HG03558 (cell line): ENCODE results near the gene LCP1.

Experiments used
- ATAC-seq: cut with Tn5 transposase; IDR thresholded peaks from one replicate; pipeline ENCODE4 v1.9.1; 2021; ENCODE audit warnings: moderate number of reproducible peaks; ENCODE audit not compliant: unreplicated experiment; ENCODE audit errors: extremely low read depth

Gene LCP1

GRCh38 chr13:46134494-46134893 is 47.5 kb downstream of the LCP1 start:
- ATAC-seq = no peak

DNA sequence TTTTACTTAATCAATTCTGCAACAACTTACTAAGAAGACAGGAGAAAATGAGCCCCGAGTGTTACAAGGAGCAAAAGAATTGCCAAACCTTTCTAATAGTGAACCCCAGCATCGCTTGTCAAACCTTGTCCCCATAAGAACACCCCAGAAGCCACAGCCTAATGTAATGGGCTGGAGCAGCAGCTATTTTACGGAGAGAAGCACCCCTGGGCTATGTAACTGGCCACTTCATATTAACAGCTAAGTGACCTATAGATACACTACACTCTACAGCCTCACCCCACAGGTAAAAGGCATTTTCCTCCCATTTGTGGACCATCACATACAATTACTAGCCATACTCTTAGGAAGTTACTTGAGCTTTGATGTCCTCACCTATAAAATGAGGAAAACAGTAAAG is 49.9 kb downstream of the LCP1 start:
- ATAC-seq = no peak

- no peak for ATAC-seq
These were observed 50.3 kb downstream of the LCP1 start for GRCh38 chr13:46131705-46132104.

DNA sequence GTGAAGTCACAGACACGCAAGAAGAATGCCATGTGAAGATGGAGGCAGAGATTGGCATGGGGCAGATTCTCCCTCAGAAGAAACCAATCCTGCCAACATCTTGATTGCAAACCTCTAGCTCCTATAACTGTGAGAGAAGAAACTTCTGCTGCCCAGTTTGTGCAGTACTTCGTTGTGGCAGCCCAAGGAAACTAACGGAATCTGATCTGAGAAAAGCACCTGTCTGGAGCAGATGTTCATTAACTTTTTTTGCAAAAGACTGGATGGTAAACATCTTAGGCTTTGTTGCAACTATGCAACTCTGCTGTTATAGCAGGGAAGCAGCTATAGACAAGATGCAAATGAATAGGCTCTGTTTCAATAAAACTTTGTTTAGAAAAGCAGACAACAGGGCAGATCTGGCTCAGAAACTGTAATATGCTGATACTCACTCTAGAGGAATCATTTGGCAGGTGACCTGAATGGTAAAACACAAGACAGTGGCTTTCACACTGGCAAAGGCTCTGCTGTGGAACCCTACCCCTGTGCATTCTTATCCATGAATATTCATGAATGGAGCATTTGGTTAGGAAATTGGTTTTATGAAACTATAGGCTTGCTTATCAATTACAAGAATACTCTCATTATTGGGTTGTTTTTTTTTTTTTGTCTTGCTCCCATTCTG is 51.9 kb downstream of the LCP1 start:
- ATAC-seq = no peak

DNA sequence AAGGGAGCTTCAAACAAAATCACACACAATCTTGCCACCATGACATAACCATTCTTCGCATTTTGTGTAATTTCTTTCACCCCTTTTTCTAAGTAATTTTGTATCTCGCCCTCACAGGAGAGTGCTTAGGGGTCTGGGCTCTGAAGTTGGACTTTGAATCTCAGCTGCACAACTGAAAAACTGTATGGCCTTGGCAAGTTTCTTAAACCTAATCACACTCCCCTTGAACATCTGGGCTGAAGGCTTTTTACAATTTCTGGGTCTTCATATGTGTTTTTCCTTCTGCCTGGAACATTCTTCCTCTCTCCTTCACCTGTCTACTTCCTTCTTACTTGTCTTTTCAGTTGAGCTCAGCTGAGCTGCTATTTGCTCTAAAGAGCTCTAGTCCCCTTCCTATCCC is 52.9 kb downstream of the LCP1 start:
- ATAC-seq = no peak

GRCh38 chr13:46127358-46128023 is 54.5 kb downstream of the LCP1 start:
- ATAC-seq = no peak

DNA sequence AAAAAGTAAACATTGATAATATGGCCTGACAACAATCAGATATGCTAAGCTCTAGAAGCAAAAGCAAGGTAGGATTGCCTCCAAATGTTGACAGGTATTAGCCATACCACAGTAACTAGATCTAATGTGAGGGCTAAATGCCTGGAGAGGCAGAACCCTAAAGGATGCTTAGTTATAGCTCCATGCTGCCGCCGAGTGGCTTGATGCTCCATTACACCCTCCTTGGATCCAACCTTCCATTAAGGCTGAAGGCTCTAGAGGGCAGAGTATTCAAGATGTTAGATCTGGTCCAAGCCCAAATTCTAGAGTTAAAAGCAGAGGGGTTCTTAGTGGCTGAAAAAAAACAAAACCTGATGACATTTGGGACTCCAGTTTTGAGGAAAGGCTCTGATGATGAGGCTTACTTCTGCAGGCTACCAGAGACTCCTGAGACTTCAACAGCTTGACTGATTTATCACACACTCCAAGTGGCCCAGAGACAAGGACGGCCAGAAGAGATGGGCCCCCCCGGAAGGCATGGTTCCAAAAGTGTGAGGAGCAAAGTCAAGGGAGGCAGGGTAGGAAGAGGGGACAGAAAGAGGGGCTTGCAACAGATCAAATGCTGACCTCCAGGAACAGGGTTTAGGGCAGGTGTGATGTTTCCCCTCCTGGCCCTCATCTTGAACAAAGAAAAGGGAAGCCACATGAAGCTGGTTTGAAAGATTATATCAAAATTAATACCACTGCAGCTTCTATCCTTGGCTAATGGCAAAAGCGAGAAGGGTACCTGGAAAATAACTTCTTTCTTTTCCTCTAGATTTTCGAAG is 55.2 kb downstream of the LCP1 start:
- ATAC-seq = peak; percentile 58

DNA sequence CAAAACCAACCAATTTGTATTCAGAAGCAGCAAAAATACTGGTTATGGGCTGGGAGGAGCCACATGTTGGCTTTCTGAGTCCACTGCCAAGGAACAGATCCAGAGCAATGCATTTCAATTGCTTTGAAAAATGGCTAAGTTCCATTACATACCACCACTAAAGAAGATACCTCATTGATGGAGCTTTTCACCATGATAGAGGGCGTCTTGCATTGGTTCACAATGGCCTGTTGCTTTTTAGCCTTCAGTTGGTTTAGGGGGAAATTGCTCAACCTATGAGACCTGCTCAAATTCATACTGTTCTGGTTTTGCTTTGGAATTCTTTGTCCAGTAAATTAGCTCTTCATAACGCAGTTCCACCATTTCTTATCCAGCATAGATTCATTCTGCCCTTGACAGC is 55.9 kb downstream of the LCP1 start:
- ATAC-seq = no peak

- no peak for ATAC-seq
These were observed 56.7 kb downstream of the LCP1 start for GRCh38 chr13:46124967-46125933.

DNA sequence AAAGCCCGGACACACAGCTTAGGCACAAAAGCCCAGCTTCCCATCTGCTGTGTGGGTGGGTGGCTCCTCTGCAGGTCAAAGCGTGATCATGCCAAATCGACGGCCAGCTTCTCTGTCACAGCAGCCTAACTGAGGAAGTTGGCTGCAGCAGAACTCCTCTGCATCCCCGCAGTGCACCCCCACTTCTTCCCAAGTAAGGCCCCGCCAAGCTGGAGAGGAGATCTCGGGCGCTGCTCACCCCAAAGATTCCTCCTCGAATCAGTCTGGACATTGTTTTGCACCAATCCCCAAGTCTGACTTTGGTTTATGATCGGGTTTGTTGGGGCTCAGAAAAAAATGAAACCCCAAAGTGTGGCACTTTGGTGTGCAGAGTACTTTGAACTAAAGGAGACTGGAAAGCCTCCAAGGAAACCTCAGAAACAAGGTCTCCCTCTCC is 57.4 kb downstream of the LCP1 start:
- ATAC-seq = no peak

DNA sequence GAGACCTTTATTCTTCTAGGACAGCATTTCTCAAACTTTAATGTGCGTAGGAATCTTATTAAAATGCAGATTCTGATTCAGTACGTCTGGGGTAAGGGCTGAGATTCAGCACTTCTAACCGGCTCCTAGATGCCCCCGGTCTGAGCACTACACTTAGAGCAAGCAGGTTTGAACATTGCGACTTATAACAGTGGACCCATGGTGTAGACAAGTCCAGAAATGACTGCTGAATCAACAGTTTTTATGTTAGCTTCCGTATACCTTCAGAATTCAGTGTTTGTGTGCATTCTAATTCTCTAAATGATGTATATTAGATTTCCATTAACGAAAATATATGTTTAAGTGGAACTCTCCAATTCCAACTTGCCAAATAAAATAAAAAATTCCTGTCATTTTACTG is 59.7 kb downstream of the LCP1 start:
- no peak for ATAC-seq

DNA sequence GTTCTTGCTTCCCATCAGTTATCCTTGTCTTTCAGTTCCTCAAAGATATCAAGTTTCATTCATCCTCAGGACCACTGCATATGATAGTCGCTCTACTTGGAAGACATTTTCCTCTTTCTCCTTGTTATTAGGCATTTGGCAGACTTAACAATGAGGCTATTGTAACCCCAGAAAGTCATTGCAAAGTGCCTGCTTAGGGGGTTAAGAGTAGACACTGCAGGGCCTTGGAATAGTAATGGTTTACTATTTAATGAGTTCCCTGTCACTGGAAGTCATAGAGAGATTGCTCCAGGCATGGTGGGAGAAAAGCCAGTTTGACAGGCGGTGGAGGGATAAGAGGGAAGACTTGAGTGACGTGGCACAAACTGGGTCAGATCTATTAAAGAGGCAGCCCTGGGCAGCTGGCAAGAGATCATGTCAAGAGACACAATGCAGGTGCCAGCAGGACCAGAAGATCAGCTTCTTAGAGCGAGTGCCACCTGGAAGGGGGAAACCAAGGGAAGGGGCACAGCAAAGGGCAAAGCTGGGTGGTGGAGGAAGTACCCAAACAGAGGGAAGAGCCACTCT is 60.3 kb downstream of the LCP1 start:
- no peak for ATAC-seq

GRCh38 chr13:46121033-46121432 is 60.9 kb downstream of the LCP1 start:
- no peak for ATAC-seq

DNA sequence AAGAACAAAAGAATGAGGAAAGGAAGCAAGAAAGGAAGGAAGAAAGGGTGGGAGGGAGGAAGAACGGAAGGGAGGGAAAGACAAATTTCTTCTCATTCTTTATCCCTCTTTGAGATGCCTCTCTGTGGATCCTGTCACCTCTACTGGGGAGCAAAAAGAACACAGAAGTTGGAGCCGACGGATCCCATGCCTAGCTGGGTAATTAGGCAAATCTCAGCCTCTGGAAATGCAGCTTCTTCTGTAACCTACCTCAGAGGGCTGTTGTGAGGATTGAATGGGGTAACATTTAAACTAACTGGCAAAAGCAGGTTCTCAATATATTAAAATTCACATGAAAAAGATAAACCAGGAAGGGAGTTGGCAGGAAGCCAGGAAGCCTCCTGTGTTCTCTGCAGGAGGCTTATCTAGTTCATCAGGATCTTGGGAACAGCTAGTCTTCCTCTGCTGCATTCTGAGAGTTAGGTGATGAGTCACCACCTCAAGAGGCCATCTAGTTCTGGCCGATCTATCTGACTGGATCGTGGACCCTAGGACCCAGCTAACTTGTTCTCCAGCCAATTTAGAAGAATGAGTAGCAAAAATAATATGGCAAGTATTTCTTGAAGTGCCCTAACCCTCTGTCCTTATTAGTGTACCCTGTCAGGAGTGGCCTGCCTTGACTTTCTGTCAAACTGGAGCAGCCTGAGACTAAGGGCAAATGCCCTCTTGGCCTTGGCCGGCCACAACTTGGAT is 61.9 kb downstream of the LCP1 start:
- ATAC-seq = no peak

GRCh38 chr13:46116653-46117502 is 65.1 kb downstream of the LCP1 start:
- no peak for ATAC-seq

DNA sequence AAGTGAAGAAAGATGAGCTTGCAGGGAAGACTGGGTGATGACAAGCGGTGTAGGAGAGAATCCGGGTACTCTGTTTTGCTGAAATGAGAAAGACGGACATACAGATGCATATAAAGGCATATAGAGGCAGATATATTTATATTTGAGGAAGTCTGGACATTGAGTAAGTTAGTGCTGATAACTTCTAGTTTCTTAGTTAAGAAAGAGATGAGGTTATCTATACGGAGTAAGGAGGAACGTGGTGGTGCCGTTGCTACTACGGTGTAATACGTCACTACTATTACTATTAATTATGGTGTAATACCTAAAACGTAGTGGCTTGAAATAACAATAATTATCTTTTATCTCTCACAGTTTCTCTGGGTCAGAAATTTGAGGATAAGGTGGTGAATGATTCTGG is 67.4 kb downstream of the LCP1 start:
- no peak for ATAC-seq

DNA sequence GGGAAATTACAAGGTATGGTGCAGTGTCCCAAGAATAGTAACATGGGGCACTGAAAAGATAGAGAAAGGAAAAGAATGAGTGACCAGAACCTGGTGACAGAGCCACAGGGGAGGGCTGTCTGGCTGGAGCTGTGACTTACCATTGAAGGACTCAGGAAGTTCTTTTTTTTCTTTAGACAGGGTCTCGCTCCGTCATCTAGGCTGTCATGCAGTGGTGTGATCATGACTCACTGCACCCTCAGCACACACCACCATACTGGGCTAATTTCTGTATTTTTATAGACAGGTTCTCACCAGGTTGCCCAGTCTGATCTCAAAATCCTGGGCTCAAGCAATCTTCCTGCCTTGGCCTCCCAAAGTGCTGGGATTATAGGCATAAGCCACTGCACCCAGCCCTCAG is 68.4 kb downstream of the LCP1 start:
- ATAC-seq = no peak

GRCh38 chr13:46111151-46111550 is 70.8 kb downstream of the LCP1 start:
- ATAC-seq = no peak
